ENCODE measurements around the gene ZNF407.

DNA sequence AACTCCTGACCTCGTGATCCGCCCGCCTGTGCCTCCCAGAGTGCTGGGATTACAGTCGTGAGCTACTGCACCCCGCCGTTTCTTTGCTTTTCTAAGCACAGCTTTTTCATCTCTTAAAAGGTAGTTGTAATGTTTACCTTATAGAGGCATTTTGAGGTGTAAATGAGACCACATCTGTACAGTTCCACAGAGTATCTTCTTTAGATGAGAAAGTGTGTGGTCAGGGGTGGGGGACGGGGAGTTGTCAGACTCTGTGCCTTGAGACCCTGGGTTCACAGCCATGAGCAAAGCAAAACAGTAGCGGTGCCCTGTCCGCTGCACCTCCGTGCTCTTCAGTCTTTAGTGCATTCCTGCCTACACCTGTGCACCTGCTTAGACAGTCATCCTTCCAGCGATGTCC lies 251.6 kb downstream of the ZNF407 start:
- TF ChIP-seq, protein P1, sequence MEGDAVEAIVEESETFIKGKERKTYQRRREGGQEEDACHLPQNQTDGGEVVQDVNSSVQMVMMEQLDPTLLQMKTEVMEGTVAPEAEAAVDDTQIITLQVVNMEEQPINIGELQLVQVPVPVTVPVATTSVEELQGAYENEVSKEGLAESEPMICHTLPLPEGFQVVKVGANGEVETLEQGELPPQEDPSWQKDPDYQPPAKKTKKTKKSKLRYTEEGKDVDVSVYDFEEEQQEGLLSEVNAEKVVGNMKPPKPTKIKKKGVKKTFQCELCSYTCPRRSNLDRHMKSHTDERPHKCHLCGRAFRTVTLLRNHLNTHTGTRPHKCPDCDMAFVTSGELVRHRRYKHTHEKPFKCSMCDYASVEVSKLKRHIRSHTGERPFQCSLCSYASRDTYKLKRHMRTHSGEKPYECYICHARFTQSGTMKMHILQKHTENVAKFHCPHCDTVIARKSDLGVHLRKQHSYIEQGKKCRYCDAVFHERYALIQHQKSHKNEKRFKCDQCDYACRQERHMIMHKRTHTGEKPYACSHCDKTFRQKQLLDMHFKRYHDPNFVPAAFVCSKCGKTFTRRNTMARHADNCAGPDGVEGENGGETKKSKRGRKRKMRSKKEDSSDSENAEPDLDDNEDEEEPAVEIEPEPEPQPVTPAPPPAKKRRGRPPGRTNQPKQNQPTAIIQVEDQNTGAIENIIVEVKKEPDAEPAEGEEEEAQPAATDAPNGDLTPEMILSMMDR (IDR thresholded peaks at IDR 0.05): no peak
- TF ChIP-seq POLR2A (IDR thresholded peaks at IDR 0.05): no peak
